Measurements from ENCODE around the gene PFDN4. TPM values are rescaled to one million over a fixed set of nuclear protein-coding genes. Genes with fewer than 3 reads are reported as not detected.

Gene PFDN4
- polyA plus RNA-seq, 1 of the 3 experiments (the other 2 are of a cell fraction): 44.0 TPM

DNA sequence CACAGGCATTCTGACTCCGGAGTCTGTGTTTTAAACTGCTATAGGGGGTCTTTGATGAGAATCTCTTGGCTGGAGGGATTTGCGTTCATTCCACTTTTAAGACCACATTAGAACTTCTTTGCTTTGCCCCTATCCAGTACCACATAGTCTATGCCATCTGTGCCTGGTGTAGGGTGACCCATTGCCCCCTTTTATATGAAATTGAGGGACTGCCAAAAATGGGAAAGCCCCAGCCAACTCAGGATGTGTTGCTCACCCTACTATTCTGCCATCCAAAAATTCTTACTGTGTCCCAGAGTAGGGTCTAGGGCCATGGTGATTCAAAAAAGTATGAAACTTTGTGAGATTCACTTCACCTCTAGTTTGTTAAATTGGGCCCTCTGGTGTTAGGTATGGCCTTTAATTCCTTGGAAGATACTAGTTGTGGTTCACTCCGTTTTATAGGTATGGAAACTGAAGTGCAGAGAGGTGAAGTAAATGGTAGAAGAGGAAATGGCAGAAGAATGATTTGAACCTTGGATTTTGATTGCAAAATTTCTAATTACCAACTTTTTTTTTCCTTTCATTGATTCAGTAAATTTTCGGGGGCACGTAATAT, 1.4 kb downstream of the PFDN4 start:
- no peak for DNase-seq
- Histone ChIP-seq H3K27ac (ENCODE audit: low read depth in 2 of 2, low read length in 1 of 2) (peak overlapping the region in 1 of 2 experiments; percentile 88; a peak in 1 of 4 replicates), H3K79me2 (ENCODE audit: insufficient read depth) (peaks cover 60% of the 10 kb centered on the region), H3K27me3 (ENCODE audit: insufficient read depth) (no peaks in the 10 kb centered on the region), H3K9me2 (no peaks in the 10 kb centered on the region), H3K4me2 (peak overlapping the region; percentile 88), H3K4me3 (ENCODE audit: low read depth in 2 of 2, low read length in 1 of 2) (peak overlapping the region; percentile 88 to 97), H3K9ac (peak overlapping the region; percentile 97), H4K20me1 (ENCODE audit: insufficient read depth) (no peaks in the 10 kb centered on the region; the same call in none of the 2 replicates), H3F3A (replicated peaks; ENCODE audit: insufficient read depth) (peaks cover 2% of the 10 kb centered on the region), H3K36me3 (replicated peaks in 1 of 2; ENCODE audit: control insufficient read depth in 1 of 2, insufficient read depth in 2 of 2, low read length in 1 of 2) (peaks cover 0 to 14% of the 10 kb centered on the region in 2 experiments), H3K9me3 (no peaks in the 10 kb centered on the region), H3K4me1 (ENCODE audit: control insufficient read depth in 1 of 2, insufficient read depth in 2 of 2, low read depth in 1 of 2, low read length in 1 of 2) (peaks cover 5 to 9% of the 10 kb centered on the region in 2 experiments; a peak in 2 of 4 replicates), H2AFZ (ENCODE audit: low read depth) (no peak overlapping the region)
- ChIA-PET CTCF (interaction anchor here (0.7 to 19.4 kb wide), 12 partner anchors 9 to 1961 kb away, joined by 3 to 499 read pairs (median 8); no protein-coding TSS in a partner anchor), POLR2A (no interaction called here)
- TF ChIP-seq, protein P1, sequence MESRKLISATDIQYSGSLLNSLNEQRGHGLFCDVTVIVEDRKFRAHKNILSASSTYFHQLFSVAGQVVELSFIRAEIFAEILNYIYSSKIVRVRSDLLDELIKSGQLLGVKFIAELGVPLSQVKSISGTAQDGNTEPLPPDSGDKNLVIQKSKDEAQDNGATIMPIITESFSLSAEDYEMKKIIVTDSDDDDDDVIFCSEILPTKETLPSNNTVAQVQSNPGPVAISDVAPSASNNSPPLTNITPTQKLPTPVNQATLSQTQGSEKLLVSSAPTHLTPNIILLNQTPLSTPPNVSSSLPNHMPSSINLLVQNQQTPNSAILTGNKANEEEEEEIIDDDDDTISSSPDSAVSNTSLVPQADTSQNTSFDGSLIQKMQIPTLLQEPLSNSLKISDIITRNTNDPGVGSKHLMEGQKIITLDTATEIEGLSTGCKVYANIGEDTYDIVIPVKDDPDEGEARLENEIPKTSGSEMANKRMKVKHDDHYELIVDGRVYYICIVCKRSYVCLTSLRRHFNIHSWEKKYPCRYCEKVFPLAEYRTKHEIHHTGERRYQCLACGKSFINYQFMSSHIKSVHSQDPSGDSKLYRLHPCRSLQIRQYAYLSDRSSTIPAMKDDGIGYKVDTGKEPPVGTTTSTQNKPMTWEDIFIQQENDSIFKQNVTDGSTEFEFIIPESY (IDR thresholded peaks at IDR 0.05; ENCODE audit: borderline replicate concordance, low read depth): no peak
- TF ChIP-seq CTCF (IDR thresholded peaks at IDR 0.05) (peak; percentile 32; the same call in 1 of the 2 replicates), MAX (IDR thresholded peaks at IDR 0.05; ENCODE audit: low read depth) (no peak)
- WGBS (ENCODE audit: low lambda C conversion rate): 83% methylated on average over 5 of the region's 5 CpGs

DNA sequence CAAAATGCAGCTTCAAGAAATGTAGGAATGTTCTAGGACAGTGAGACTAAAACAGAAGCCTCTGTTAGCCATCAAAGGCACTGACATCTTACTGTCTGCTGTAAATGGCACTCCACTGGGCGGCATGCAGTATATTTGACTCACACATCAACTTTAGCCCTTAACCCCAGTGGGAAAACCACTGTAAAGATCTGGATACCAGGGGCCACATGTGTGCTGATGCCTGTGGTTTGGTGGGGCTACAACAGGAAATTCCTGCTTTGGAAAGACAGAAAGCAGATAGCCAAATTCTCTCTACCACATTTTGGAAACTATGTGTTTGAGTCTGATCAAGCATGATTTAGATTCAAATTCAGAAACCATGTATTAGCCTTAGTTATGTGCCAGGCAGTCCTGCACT, 4.3 kb downstream of the PFDN4 start:
- H3K4me2 ChIP-seq: no peak overlapping the region
- POLR2A ChIA-PET: no interaction called here
- peaks cover 73% of the 10 kb centered on the region for H3K79me2 ChIP-seq (ENCODE audit: insufficient read depth)
- 75% methylated on average over 1 of the region's 1 CpG for WGBS (ENCODE audit: low lambda C conversion rate)
- peaks cover 4% of the 10 kb centered on the region for H4K20me1 ChIP-seq (ENCODE audit: insufficient read depth)
- H3K27me3 ChIP-seq (ENCODE audit: insufficient read depth): no peaks in the 10 kb centered on the region
- no peak overlapping the region; a peak in 1 of 4 replicates for H3K27ac ChIP-seq (ENCODE audit: low read depth in 2 of 2, low read length in 1 of 2)
- CTCF ChIA-PET: interaction anchor here (1.1 to 19.4 kb wide), 2 partner anchors 32 to 112 kb away, joined by 3 to 499 read pairs; no protein-coding TSS in a partner anchor
- H3K9me3 ChIP-seq: no peaks in the 10 kb centered on the region
- no peaks in the 10 kb centered on the region for H3K9me2 ChIP-seq
- no peak overlapping the region for H2AFZ ChIP-seq (ENCODE audit: low read depth)
- H3K36me3 ChIP-seq (replicated peaks in 1 of 2; ENCODE audit: control insufficient read depth in 1 of 2, insufficient read depth in 2 of 2, low read length in 1 of 2): peaks cover 19 to 34% of the 10 kb centered on the region in 2 experiments
- H3F3A ChIP-seq (replicated peaks; ENCODE audit: insufficient read depth): peaks cover 3% of the 10 kb centered on the region
- DNase-seq: no peak
- peak; percentile 13; the same call in 1 of the 2 replicates for TF ChIP-seq PBX3 (IDR thresholded peaks at IDR 0.05)
- no peak for TF ChIP-seq CTCF (IDR thresholded peaks at IDR 0.05)
- no peak for TF ChIP-seq POLR2AphosphoS5 (IDR thresholded peaks at IDR 0.05; ENCODE audit: low read depth, low read length)
- peak; percentile 69 for TF ChIP-seq TCF12 (IDR thresholded peaks at IDR 0.05)
- no peak overlapping the region for H3K9ac ChIP-seq
- H3K4me3 ChIP-seq (ENCODE audit: low read depth in 2 of 2, low read length in 1 of 2): no peak overlapping the region
- peaks cover 5 to 9% of the 10 kb centered on the region in 2 experiments; a peak in 2 of 4 replicates for H3K4me1 ChIP-seq (ENCODE audit: control insufficient read depth in 1 of 2, insufficient read depth in 2 of 2, low read depth in 1 of 2, low read length in 1 of 2)
